CD14-positive monocyte (primary cell): Measurements from ENCODE around the gene PKDREJ. TPM values are rescaled to one million over a fixed set of nuclear protein-coding genes. Genes with fewer than 3 reads are reported as not detected.

ENCODE experiments used
- DNase-seq, 3 donors: peaks; one replicate each; pipeline ENCODE4 v3.0.0-alpha.2; 2011 to 2022
- H2AFZ ChIP-seq: 2 replicates; pipeline ENCODE4 v1.6.0; 2012; ENCODE audit warnings: mild to moderate bottlenecking, low read depth, low read length, inconsistent platforms; ENCODE audit not compliant: insufficient read depth, poor library complexity, severe bottlenecking
- H3K27ac ChIP-seq, 2 donors: 1 replicate in 1 of 2; 2 replicates in 1 of 2; pipeline ENCODE4 v1.5.1; 2012 to 2013; ENCODE audit warnings: low read length in 2 of 2, control low read depth in 1 of 2, inconsistent platforms in 1 of 2, low read depth in 1 of 2, mild to moderate bottlenecking in 1 of 2
- H3K27me3 ChIP-seq, 2 donors: one replicate each; pipeline versions ENCODE4 v1.6.0 to v1.6.1; 2011 to 2013; ENCODE audit warnings: low read length in 2 of 2; ENCODE audit not compliant: control insufficient read depth in 2 of 2, insufficient read depth in 2 of 2
- H3K36me3 ChIP-seq, 2 donors: replicated peaks in 1 of 2; 1 replicate in 1 of 2; 2 replicates in 1 of 2; pipeline versions ENCODE4 v1.5.1 to v1.6.1; 2012 to 2013; ENCODE audit warnings: low read length in 2 of 2, control low read depth in 1 of 2, inconsistent platforms in 1 of 2, mild to moderate bottlenecking in 1 of 2; ENCODE audit not compliant: insufficient read depth in 2 of 2, control insufficient read depth in 1 of 2
- H3K4me1 ChIP-seq, 2 donors: 1 replicate in 1 of 2; 2 replicates in 1 of 2; pipeline versions ENCODE4 v1.5.1 to v1.6.1; 2012 to 2013; ENCODE audit warnings: low read length in 2 of 2, control low read depth in 1 of 2, inconsistent platforms in 1 of 2, mild to moderate bottlenecking in 1 of 2, moderate library complexity in 1 of 2; ENCODE audit not compliant: insufficient read depth in 2 of 2, control insufficient read depth in 1 of 2
- H3K4me2 ChIP-seq: replicated peaks from 2 replicates; pipeline ENCODE3; 2012; ENCODE audit warnings: low read length, moderate library complexity, mild to moderate bottlenecking; ENCODE audit not compliant: poor library complexity, severe bottlenecking; ENCODE audit errors: extremely low read depth
- H3K4me3 ChIP-seq, 3 experiments: fragments of 200-600 bp in 1 of 3; sonication (generic) in 1 of 3; replicated peaks in 1 of 3; 1 replicate in 2 of 3; 2 replicates in 1 of 3; pipeline ENCODE4 v1.5.1; 2011 to 2013; ENCODE audit warnings: low read length in 3 of 3, mild to moderate bottlenecking in 3 of 3, control low read depth in 2 of 3, low read depth in 2 of 3, inconsistent platforms in 1 of 3, moderate library complexity in 1 of 3
- H3K79me2 ChIP-seq: 2 replicates; pipeline ENCODE4 v1.6.0; 2012; ENCODE audit warnings: mild to moderate bottlenecking, control low read depth, inconsistent platforms, low read length, moderate library complexity; ENCODE audit not compliant: insufficient read depth
- H3K9ac ChIP-seq: 2 replicates; pipeline ENCODE4 v1.6.0; 2017; ENCODE audit warnings: low read length, mild to moderate bottlenecking; ENCODE audit not compliant: insufficient read depth, poor library complexity, severe bottlenecking
- H3K9me3 ChIP-seq, 2 donors: replicated peaks in 1 of 2; 1 replicate in 1 of 2; 2 replicates in 1 of 2; pipeline versions ENCODE4 v1.5.1 to v1.6.1; 2012 to 2013; ENCODE audit warnings: low read length in 2 of 2, control low read depth in 1 of 2; ENCODE audit not compliant: control insufficient read depth in 1 of 2, insufficient read depth in 1 of 2
- H4K20me1 ChIP-seq: 2 replicates; pipeline ENCODE4 v1.6.0; 2012; ENCODE audit warnings: mild to moderate bottlenecking, low read length, control low read depth, moderate library complexity; ENCODE audit not compliant: insufficient read depth
- H3K27ac Mint-ChIP-seq, 7 donors: one replicate each; pipeline ENCODE4 v1.8.0; 2020; ENCODE audit warnings: mild to moderate bottlenecking in 7 of 7, mixed read lengths in 7 of 7, moderate library complexity in 6 of 7, inconsistent platforms in 2 of 7
- H3K27me3 Mint-ChIP-seq, 3 donors: one replicate each; pipeline ENCODE4 v1.8.0; 2021 to 2022; ENCODE audit warnings: low read depth in 3 of 3, mild to moderate bottlenecking in 3 of 3, mixed read lengths in 3 of 3, moderate library complexity in 3 of 3, inconsistent platforms in 1 of 3
- H3K36me3 Mint-ChIP-seq, 2 donors: one replicate each; pipeline ENCODE4 v1.8.0; 2020; ENCODE audit warnings: mixed read lengths in 2 of 2, inconsistent platforms in 1 of 2, mild to moderate bottlenecking in 1 of 2
- H3K4me1 Mint-ChIP-seq: one replicate; pipeline ENCODE4 v1.8.0; 2020; ENCODE audit warnings: mild to moderate bottlenecking, mixed read lengths
- H3K4me3 Mint-ChIP-seq, 2 donors: one replicate each; pipeline ENCODE4 v1.8.0; 2020; ENCODE audit warnings: mild to moderate bottlenecking in 2 of 2, mixed read lengths in 2 of 2, moderate library complexity in 1 of 2
- H3K9me3 Mint-ChIP-seq, 7 donors: one replicate each; pipeline ENCODE4 v1.8.0; 2020 to 2022; ENCODE audit warnings: mixed read lengths in 7 of 7, mild to moderate bottlenecking in 6 of 7, moderate library complexity in 6 of 7, inconsistent platforms in 2 of 7
- CTCF ChIP-seq: fragments of 200-600 bp; IDR thresholded peaks from one replicate; pipeline ENCODE4 v1.8.0; 2022; ENCODE audit warnings: antibody characterized with exemption, mild to moderate bottlenecking
- WGBS: methylation state at CpG from one replicate; pipeline ENCODE4 v1.1.5; 2013; ENCODE audit warnings: missing lambda C conversion rate; ENCODE audit not compliant: insufficient coverage; 5-methylcytosine and 5-hydroxymethylcytosine counted together
- intact Hi-C, 2 donors: fragments of 100-400 bp; cut with micrococcal nuclease; formaldehyde crosslinking; loops; one replicate each; pipeline versions ENCODE4 v1.15.0 to v1.15.1; 2023
- polyA plus RNA-seq, 3 donors: library from polyadenylated mRNA; depleted of rRNA in 1 of 3; unstranded in 2 of 3; stranded (reverse) in 1 of 3; fragments of 300-500 nt in 2 of 3; fragments of >200 nt in 1 of 3; fragmentation: Illumina TruSeq in 2 of 3; gene quantifications; 1 replicate in 2 of 3; 2 replicates in 1 of 3; pipeline ENCODE4 v1.2.3, GENCODE V29; 2012 to 2021

Gene PKDREJ
- polyA plus RNA-seq, 3 donors, result not detected

DNA sequence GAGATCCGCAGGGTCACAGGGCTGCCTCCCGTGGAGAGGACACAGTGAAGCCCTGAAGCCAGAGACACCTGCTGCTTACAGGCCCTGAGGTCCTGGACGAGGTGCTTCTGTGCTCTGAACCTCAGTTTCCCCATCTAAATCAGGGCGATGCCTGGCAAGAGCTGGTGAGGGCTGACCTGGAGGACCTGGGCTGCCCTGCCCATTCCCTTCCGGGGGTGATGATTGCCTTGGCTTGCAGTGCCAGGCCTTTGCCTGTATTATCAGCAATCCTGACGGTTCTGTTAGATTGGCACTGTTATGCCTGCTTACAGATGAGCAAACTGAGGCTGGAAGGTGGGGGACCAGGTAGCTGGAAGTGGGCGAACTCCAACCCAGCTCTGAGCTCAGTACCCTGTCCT lies 25.7 kb upstream of the PKDREJ start:
- TF ChIP-seq CTCF, result no peak
- Histone ChIP-seq H3K4me3 (peak overlapping the region in 1 of 3 experiments; percentile 68), H3K4me1 (peaks cover 31 to 36% of the 10 kb centered on the region in 2 donors), H3K27me3 (no peaks in the 10 kb centered on the region), H3K27ac (no peak overlapping the region), H2AFZ (no peak overlapping the region), H3K4me2 (peak overlapping the region; percentile 73), H3K36me3 (peaks cover 30 to 56% of the 10 kb centered on the region in 2 donors), H4K20me1 (no peaks in the 10 kb centered on the region), H3K9me3 (peaks cover 0 to 9% of the 10 kb centered on the region in 2 donors), H3K79me2 (no peaks in the 10 kb centered on the region), H3K9ac (peak overlapping the region; percentile 59)
- H3K36me3 Mint-ChIP-seq, result peaks cover 61 to 71% of the 10 kb centered on the region in 2 donors
- H3K4me1 Mint-ChIP-seq, result peaks cover 34% of the 10 kb centered on the region
- DNase-seq, result no peak
- peaks cover 5 to 11% (median 8%) of the 10 kb centered on the region in 7 donors for H3K9me3 Mint-ChIP-seq
- intact Hi-C loops, result no loop called here
- H3K27ac Mint-ChIP-seq, result peak overlapping the region in 1 of 7 donors; percentile 24
- H3K4me3 Mint-ChIP-seq, result no peak overlapping the region
- WGBS, result 91% methylated on average over 5 of the region's 7 CpGs
- peaks cover 0 to 1% (median 1%) of the 10 kb centered on the region in 3 donors for H3K27me3 Mint-ChIP-seq

DNA sequence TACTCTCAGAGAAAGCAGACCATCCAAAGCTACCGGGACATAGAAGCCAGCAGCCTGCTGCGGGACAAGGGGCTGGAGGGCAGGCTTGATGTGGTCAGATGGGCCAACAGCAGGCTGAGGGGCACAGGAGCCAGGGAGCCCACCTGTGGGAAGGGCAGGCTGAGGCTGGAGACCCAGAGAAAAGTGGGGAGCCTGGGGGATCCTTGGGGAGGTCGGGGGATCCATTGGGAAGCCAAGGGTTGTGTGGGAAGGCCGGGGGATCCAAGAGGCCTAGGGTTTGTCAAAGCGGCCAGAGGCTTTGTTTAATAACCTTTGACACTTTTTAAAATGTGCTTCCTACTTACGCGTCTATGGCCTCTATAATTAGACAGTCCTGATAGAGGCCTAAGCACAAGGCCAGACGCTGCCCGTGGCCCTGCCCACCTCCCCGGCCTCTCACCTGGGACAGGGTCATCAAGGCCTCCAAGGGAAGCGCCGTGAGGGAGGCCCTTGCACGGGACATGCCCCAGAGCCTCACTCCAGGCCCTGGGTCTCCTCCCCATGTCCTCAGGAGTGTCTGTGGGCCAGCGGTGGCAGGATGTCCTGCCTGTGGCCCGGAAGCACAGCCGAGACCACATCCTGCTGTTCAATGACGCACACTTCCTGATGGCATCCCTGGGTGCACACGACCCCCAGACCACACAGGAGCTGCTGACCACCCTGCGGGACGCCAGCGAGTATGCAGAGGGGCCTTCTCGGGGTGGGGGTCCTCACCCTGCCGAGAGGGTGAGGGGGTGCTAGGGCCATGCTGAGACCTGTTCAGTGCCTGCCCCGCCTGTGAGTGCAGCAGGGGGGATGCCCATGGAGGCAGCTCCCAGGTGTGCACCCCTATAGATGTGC lies 25.0 kb upstream of the PKDREJ start:
- peaks cover 65 to 77% of the 10 kb centered on the region in 2 donors for H3K36me3 Mint-ChIP-seq
- H3K9me3 Mint-ChIP-seq, result peaks cover 7 to 11% (median 8%) of the 10 kb centered on the region in 7 donors
- peaks cover 23 to 29% of the 10 kb centered on the region in 2 donors for H3K4me1 ChIP-seq
- H4K20me1 ChIP-seq, result no peaks in the 10 kb centered on the region
- peak overlapping the region; percentile 1 to 68 (median 26) for H3K4me3 ChIP-seq
- H3K4me2 ChIP-seq, result peak overlapping the region; percentile 73
- H3K4me1 Mint-ChIP-seq, result peaks cover 27% of the 10 kb centered on the region
- TF ChIP-seq CTCF, result no peak
- peak; percentile 27 to 37 (median 31) for DNase-seq
- H3K36me3 ChIP-seq, result peaks cover 34 to 63% of the 10 kb centered on the region in 2 donors
- H3K27ac Mint-ChIP-seq, result peak overlapping the region in 5 of 7 donors; percentile 47 to 90 (median 77)
- peaks cover 0 to 9% of the 10 kb centered on the region in 2 donors for H3K9me3 ChIP-seq
- H3K27ac ChIP-seq, result peak overlapping the region; percentile 28 to 70
- no peaks in the 10 kb centered on the region for H3K27me3 ChIP-seq
- H3K79me2 ChIP-seq, result no peaks in the 10 kb centered on the region
- peaks cover 0 to 1% (median 1%) of the 10 kb centered on the region in 3 donors for H3K27me3 Mint-ChIP-seq
- intact Hi-C loops, result no loop called here
- H3K4me3 Mint-ChIP-seq, result peak overlapping the region; percentile 65 to 67
- peak overlapping the region; percentile 59 for H3K9ac ChIP-seq
- 15% methylated on average over 17 of the region's 24 CpGs for WGBS
- peak overlapping the region; percentile 74 for H2AFZ ChIP-seq
